Chondrocyte (in vitro differentiated cells): ENCODE measurements around the gene TRIM15. TPM values are rescaled to one million over a fixed set of nuclear protein-coding genes. Genes with fewer than 3 reads are reported as not detected.
"Not testable (repeated sequence)": the region's sequence is repeated elsewhere in the genome, so short reads cannot be mapped to it uniquely, and the experiment has no call there.

ENCODE experiments used
- DNase-seq: peaks from one replicate; pipeline ENCODE4 v3.0.0; 2021; ENCODE audit warnings: mixed read lengths, low spot score
- H3K27ac Mint-ChIP-seq: one replicate; pipeline ENCODE4 v1.8.0; 2021; ENCODE audit warnings: mild to moderate bottlenecking, moderate library complexity, mixed read lengths; ENCODE audit not compliant: unreplicated experiment
- H3K27me3 Mint-ChIP-seq: 2 replicates; pipeline ENCODE4 v1.8.0; 2021; ENCODE audit warnings: low read depth, mixed read lengths
- H3K36me3 Mint-ChIP-seq: 2 replicates; pipeline ENCODE4 v1.8.0; 2021; ENCODE audit warnings: low read depth, mixed read lengths
- H3K4me1 Mint-ChIP-seq: 2 replicates; pipeline ENCODE4 v1.8.0; 2021; ENCODE audit warnings: low read depth, mild to moderate bottlenecking, mixed read lengths
- H3K4me3 Mint-ChIP-seq: one replicate; pipeline ENCODE4 v1.8.0; 2021; ENCODE audit warnings: mild to moderate bottlenecking, moderate library complexity, mixed read lengths; ENCODE audit not compliant: unreplicated experiment
- H3K9me3 Mint-ChIP-seq: 2 replicates; pipeline ENCODE4 v1.8.0; 2021; ENCODE audit warnings: low read depth, mixed read lengths
- total RNA-seq: library from RNA; stranded (reverse); gene quantifications from 3 replicates; pipeline ENCODE4 v1.2.1, GENCODE V29; 2021
- TF ChIP-seq, protein P1 (sequence below): fragments of 200-600 bp; sonication (generic); IDR thresholded peaks from 2 replicates; pipeline ENCODE4 v1.5.0; 2021; ENCODE audit warnings: antibody characterized with exemption, mild to moderate bottlenecking, moderate library complexity

TRIM15 gene
- total RNA-seq, 1 donor from 2014 or later = not detected

DNA sequence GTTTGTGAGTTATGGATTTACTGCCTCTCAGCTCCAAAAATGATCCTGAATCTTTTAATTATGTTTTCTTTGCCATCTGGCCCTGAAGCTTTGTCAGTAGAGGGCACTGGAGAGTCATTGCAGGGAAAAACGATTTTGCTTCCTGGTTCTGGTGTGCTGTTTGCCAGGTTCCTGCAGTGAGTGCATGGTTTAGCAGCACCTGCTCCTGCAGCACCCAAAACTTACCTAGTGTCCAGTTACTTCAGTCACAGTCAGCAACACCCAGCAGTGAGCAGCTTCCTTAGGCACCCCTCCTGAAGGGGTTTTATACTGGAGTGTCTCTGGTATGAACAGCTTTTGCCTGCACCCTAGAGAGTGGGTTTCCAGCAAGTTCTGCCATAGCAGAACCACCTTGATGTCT is 55.9 kb downstream of the TRIM15 start:
- Mint-ChIP-seq H3K4me3 (no peak overlapping the region), H3K9me3 (peaks cover 10% of the 10 kb centered on the region), H3K36me3 (peaks cover 6% of the 10 kb centered on the region), H3K27ac (no peak overlapping the region), H3K4me1 (peaks cover 11% of the 10 kb centered on the region), H3K27me3 (no peaks in the 10 kb centered on the region)
- TF ChIP-seq, protein P1, sequence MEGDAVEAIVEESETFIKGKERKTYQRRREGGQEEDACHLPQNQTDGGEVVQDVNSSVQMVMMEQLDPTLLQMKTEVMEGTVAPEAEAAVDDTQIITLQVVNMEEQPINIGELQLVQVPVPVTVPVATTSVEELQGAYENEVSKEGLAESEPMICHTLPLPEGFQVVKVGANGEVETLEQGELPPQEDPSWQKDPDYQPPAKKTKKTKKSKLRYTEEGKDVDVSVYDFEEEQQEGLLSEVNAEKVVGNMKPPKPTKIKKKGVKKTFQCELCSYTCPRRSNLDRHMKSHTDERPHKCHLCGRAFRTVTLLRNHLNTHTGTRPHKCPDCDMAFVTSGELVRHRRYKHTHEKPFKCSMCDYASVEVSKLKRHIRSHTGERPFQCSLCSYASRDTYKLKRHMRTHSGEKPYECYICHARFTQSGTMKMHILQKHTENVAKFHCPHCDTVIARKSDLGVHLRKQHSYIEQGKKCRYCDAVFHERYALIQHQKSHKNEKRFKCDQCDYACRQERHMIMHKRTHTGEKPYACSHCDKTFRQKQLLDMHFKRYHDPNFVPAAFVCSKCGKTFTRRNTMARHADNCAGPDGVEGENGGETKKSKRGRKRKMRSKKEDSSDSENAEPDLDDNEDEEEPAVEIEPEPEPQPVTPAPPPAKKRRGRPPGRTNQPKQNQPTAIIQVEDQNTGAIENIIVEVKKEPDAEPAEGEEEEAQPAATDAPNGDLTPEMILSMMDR = peak; percentile 89
- DNase-seq = no peak

DNA sequence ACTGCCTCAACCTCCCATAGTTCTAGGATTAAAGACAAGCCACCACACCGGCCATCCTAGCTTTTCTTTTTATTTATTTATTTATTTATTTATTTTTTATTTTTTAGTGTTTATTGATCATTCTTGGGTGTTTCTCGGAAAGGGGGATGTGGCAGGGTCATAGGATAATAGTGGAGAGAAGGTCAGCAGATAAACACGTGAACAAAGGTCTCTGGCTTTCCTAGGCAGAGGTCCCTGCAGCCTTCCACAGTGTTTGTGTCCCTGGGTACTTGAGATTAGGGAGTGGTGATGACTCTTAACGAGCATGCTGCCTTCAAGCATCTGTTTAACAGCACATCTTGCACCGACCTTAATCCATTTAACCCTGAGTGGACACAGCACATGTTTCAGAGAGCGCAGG is 58.0 kb downstream of the TRIM15 start:
- DNase-seq, H3K27me3 Mint-ChIP-seq, H3K4me3 Mint-ChIP-seq, H3K36me3 Mint-ChIP-seq, H3K27ac Mint-ChIP-seq, H3K4me1 Mint-ChIP-seq: not testable (repeated sequence)
- H3K9me3 Mint-ChIP-seq = peaks cover 10% of the 10 kb centered on the region

DNA sequence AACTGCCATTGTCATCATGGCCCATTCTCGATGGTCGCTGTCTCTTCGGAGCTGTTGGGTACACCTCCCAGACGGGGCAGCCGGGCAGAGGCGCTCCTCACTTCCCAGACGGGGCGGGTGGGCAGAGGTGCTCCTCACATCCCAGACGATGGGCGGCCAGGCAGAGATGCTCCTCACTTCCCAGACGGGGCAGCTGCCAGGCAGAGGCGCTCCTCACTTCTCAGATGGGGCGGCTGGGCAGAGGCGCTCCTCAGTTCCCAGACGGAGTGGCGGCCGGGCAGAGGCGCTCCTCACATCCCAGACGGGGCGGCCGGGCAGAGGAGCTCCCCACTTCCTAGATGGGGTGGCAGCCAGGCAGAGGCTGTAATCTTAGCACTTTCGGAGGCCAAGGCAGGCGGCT is 58.6 kb downstream of the TRIM15 start:
- peaks cover 10% of the 10 kb centered on the region for H3K9me3 Mint-ChIP-seq
- not testable (repeated sequence) for H3K4me1 Mint-ChIP-seq, H3K27ac Mint-ChIP-seq, DNase-seq, H3K4me3 Mint-ChIP-seq, H3K27me3 Mint-ChIP-seq, H3K36me3 Mint-ChIP-seq

Other genes starting within 250 kb of the TRIM15 start
- gene HLA-A, start 221.0 kb upstream of the TRIM15 start, total RNA-seq = 110 to 191 TPM (median 187 TPM) in 3 replicates
- gene POLR1H, start 102.3 kb upstream of the TRIM15 start, total RNA-seq = 15.2 to 18.2 TPM (median 15.5 TPM) in 3 replicates
- gene PPP1R11, start 96.3 kb upstream of the TRIM15 start, total RNA-seq = 45.0 to 49.7 TPM (median 47.1 TPM) in 3 replicates
- not detected in 3 replicates for gene RNF39, start 87.8 kb upstream of the TRIM15 start, total RNA-seq
- not detected in 3 replicates for gene TRIM31, start 50.5 kb upstream of the TRIM15 start, total RNA-seq
- not detected in 3 replicates for gene TRIM40, start 27.4 kb upstream of the TRIM15 start, total RNA-seq
- gene TRIM10, start 2.3 kb upstream of the TRIM15 start, total RNA-seq = not detected in 3 replicates
- 36.1 to 37.6 TPM (median 36.7 TPM) in 3 replicates for gene TRIM26, start 49.9 kb downstream of the TRIM15 start, total RNA-seq
- 12.5 to 14.8 TPM (median 13.7 TPM) in 3 replicates for gene TRIM39, start 163.4 kb downstream of the TRIM15 start, total RNA-seq
- 38.4 to 41.8 TPM (median 39.7 TPM) in 3 replicates for gene RPP21, start 181.6 kb downstream of the TRIM15 start, total RNA-seq